ENCODE measurements around the gene SLC4A8.

DNA sequence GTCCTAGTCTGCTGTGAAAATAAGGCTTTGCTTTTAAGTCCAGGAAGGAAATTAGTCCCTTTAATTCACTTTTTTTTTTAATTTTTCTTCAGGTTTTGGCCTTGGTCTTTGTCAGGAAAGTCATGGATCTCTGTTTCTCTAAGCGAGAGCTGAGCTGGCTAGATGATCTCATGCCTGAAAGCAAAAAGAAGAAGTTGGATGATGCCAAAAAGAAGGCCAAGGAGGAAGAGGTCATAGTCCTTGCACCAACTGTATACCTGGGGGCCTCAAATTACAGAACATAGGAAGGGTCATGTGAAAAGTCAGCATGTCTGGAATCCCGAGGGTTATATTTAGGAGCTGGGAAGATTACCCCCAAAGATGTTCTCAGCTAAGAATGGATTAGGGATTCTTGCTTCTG, 72.3 kb downstream of the SLC4A8 start:
- TF ChIP-seq CTCF (IDR thresholded peaks at IDR 0.05; ENCODE audit: low read depth, low read length, poor library complexity, severe bottlenecking) (no peak), EZH2phosphoT487 (IDR thresholded peaks at IDR 0.05; ENCODE audit: borderline replicate concordance, low read length) (no peak)

All from DOHH2 (cell line).